EL (cell line): Measurements from ENCODE around the gene RNF26.

Experiments
- DNase-seq: peaks from one replicate; pipeline ENCODE4 v3.0.0-alpha.2; 2016

The RNF26 gene

DNA sequence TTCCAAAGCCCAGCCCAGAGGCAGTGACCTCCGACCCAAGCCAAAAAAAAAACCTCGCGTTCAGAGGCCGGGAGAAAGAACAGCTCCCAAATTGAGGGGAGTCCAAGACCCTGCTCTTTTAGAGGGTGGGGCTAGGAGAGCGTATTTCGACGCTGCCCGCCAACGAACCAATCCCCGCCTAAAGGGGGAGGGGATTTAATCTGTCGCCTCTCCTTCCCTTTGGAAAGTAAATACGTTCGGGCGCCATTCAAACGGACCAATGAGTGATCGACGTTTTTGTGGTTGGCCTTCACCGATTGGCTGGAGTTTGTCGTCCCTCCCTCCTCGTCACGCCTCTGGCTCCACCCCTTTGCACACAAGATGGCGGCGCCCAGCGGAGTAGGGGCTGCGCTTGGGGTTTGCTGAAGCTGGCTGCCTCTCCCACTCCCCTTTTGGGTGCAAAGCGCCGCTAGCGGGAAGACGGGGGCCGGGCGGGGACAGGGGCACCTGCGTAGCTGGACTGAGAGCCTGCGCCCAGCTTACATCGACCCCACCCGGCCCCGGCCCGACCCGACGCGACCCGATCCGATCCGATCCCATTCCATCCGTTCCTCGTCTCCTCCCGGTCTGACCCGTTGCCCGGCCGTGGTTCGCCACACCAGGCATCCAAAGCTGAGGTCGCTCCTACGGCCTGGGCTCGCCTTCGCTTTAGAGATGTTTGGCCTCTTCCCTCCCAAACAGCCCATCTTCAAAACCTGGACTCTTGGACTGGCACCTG is at the start of gene RNF26:
Gene RNF26 (plus strand): TSS at position 354 of the 757 bp plus-strand sequence. CDS start 596 bp downstream, outside the sequence.
- DNase-seq, result peak; percentile 99

DNA sequence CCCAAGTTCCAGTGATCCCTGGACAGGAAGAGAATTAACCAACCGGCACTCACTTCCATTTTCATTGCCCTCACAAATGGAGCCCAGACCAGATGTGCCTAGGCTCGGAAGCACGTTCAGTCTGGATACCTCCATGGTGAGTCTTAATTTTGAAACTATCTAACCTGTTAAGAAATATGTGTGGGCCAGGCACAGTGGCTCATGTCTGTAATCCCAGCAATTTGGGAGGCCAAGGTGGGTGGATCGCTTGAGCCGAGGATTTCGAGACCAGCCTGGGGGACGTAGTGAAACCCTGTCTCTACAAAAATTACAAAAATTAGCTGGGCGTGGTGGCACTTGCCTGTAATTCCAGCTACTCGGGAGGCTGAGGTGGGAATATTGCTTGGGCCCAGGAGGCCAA is 48.9 kb upstream of the RNF26 start:
- no peak for DNase-seq

DNA sequence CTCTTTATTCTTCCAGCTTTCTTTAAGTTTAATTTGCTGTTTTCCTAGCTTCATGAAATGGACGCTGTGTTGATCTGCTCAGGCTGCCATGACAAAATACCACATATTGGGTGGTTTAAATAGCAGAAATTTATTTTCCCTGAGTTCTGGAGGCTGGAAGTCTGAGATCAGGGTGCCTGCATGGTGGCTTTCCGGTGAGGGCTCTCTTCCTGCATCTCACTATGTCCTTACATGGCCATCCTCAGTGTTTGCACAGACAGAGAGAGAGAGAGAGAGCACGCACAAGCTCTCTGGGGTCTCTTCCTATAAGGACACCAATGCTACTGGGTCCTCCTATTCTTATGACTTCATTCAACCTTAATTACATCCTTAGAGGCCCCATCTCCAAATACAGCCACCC is 46.1 kb upstream of the RNF26 start:
- DNase-seq, result no peak

DNA sequence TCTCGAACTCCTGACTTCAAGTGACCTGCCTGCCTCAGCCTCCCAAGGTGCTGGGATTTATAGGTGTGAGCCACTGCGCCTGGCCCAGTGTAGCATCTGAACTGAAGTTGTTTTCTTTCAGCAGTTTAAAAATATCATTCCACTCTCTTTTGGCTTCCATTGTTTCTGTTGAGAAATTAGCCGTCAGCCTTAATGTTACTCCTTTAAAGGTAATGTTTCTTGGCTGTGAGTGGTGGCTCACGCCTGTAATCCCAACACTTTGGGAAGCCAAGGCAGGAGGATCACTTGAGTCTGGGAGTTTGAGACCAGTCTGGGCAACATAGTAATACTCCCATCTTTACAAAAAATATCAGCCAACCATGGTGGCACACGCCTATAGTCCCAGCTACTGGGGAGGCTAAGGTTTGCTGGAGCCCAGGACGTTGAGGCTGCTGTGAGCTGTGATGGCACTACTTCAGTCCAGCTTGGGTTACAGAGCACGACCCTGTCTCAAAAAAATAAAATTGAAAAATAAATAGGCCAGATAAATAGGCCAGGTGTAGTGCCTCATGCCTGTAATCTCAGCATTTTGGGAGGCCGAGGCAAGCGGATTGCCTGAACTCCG is 43.3 kb upstream of the RNF26 start:
- DNase-seq, result no peak

GRCh38 chr11:119293461-119293860 is 40.9 kb upstream of the RNF26 start:
- DNase-seq, result no peak

DNA sequence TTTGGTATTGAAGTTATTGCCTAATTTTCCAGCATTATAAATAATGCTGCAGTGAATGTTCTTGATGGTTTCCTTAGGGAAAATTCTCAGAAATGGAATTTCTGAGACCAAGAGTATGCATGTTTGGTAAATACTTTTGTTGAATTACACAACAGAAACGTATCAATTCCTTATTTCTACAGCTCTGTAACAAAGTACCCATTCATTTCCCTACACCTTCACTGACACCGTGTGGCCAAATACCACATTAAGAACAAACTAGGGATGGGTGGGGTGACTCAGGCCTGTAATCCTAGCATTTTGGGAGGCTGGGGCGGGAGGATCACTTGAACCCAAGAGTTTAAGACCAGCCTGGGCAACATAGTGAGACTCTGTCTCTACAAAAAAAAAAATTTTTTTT is 39.1 kb upstream of the RNF26 start:
- DNase-seq, result no peak

DNA sequence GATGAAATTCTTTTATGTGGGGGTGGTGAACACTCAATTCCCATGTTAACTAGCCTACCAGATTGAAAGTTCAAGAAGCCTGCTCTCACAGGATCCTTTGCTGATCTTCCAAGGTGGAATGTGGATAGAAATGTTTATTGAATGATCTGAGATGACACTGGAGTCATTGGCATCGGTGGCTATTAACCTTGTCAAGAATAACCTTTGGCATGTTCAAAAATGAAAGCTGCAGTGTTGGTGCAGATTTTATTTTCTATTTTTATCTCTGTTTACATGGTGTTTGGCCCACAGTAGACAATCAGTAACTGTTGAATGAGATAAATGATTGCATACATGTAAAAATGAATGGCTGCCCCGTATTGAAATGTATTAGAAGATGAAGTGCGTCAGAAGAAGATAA is 36.4 kb upstream of the RNF26 start:
- no peak for DNase-seq

DNA sequence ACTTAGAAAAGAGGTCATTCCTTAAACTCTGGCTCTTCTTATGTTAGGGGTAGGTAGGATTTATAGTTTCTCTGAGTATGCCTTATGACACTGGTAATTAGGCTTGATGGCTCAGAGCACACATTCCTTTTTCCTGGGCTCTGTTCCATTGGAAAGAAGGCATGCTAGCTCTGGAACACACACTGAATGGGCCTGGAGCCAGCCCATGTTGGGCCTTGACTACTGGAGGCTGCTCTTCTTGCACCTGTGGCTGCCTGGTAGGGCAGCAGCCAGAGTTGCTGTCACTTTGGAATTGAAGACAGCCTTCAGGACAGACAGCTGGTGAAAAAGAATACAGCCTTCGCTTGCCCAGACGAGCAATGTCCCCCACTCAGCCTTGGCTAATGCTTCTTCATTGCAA is 35.6 kb upstream of the RNF26 start:
- no peak for DNase-seq

- no peak for DNase-seq
Measured at GRCh38 chr11:119299416-119299815, 34.9 kb upstream of the RNF26 start.

- DNase-seq, result no peak
Measured at GRCh38 chr11:119300198-119300964, 33.9 kb upstream of the RNF26 start.

GRCh38 chr11:119303227-119303718 is 31.1 kb upstream of the RNF26 start:
- DNase-seq, result no peak

- DNase-seq, result no peak
Measured at GRCh38 chr11:119305556-119306372, 28.6 kb upstream of the RNF26 start.

- no peak for DNase-seq
Measured at GRCh38 chr11:119306373-119306890, 27.9 kb upstream of the RNF26 start.

- DNase-seq, result no peak
Measured at GRCh38 chr11:119307219-119307618, 27.1 kb upstream of the RNF26 start.

GRCh38 chr11:119307974-119308373 is 26.4 kb upstream of the RNF26 start:
- DNase-seq, result no peak

GRCh38 chr11:119309411-119309810 is 24.9 kb upstream of the RNF26 start:
- no peak for DNase-seq

GRCh38 chr11:119309953-119310681 is 24.2 kb upstream of the RNF26 start:
- no peak for DNase-seq

DNA sequence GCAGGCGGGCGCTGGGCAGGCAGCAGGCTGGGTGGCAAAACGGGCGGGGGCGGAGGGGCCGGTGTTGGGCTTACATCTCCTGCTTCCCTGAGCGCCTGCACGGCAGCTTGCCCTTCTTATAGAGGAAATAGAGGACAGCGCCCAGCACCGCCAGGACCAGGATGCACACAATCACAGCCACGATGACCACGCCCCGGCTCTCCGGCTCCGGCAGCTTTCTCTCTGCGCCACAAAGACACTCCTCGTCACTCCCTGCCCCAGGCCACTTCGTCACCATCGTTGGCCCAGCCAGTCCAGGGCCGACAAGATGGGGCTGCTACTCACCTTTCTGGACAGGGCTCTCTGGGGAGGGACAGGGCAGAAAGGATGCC is 23.7 kb upstream of the RNF26 start:
- DNase-seq, result no peak

GRCh38 chr11:119314726-119315125 is 19.6 kb upstream of the RNF26 start:
- DNase-seq, result no peak

- DNase-seq, result peak; percentile 45
Measured at GRCh38 chr11:119315131-119316015, 19.0 kb upstream of the RNF26 start.
